GM18499 (cell line): ENCODE measurements around the gene EHMT2.
"Not testable (repeated sequence)": the region's sequence is repeated elsewhere in the genome, so short reads cannot be mapped to it uniquely, and the experiment has no call there.

Experiments
- ATAC-seq: cut with Tn5 transposase; IDR thresholded peaks from one replicate; pipeline ENCODE4 v1.9.1; 2021; ENCODE audit warnings: moderate number of reproducible peaks; ENCODE audit not compliant: insufficient read depth, unreplicated experiment

EHMT2 gene

GRCh38 chr6:31874084-31874670 is 23.3 kb downstream of the EHMT2 start:
- ATAC-seq = no peak

- ATAC-seq = no peak
These were observed 26.3 kb downstream of the EHMT2 start for GRCh38 chr6:31871046-31871659.

GRCh38 chr6:31870385-31870921 is 27.0 kb downstream of the EHMT2 start:
- ATAC-seq = no peak

- ATAC-seq = no peak
These were observed 28.2 kb downstream of the EHMT2 start for GRCh38 chr6:31869343-31869742.

- ATAC-seq = not testable (repeated sequence)
These were observed 28.9 kb downstream of the EHMT2 start for GRCh38 chr6:31868658-31868971.

- no peak for ATAC-seq
These were observed 32.0 kb downstream of the EHMT2 start for GRCh38 chr6:31865205-31866118.

GRCh38 chr6:31864818-31865204 is 32.7 kb downstream of the EHMT2 start:
- no peak for ATAC-seq

- ATAC-seq = not testable (repeated sequence)
These were observed 33.4 kb downstream of the EHMT2 start for GRCh38 chr6:31864123-31864562.

- ATAC-seq = peak; percentile 70
These were observed 34.9 kb downstream of the EHMT2 start, which contains the start of gene NEU1 for GRCh38 chr6:31862344-31863235. NEU1 (minus strand) TSS chr6:31862821; CDS start chr6:31862776, 45 bp downstream.

GRCh38 chr6:31861919-31862343 is 35.6 kb downstream of the EHMT2 start:
- ATAC-seq = no peak

GRCh38 chr6:31861150-31861549 is 36.3 kb downstream of the EHMT2 start:
- ATAC-seq = no peak

- no peak for ATAC-seq
These were observed 37.1 kb downstream of the EHMT2 start for GRCh38 chr6:31860349-31860748.

- no peak for ATAC-seq
These were observed 37.6 kb downstream of the EHMT2 start for GRCh38 chr6:31859923-31860322.

- ATAC-seq = no peak
These were observed 38.8 kb downstream of the EHMT2 start for GRCh38 chr6:31858707-31859106.

GRCh38 chr6:31857774-31858173 is 39.7 kb downstream of the EHMT2 start:
- not testable (repeated sequence) for ATAC-seq

GRCh38 chr6:31851980-31852718 is 45.3 kb downstream of the EHMT2 start:
- ATAC-seq = not testable (repeated sequence)

GRCh38 chr6:31851485-31851832 is 46.0 kb downstream of the EHMT2 start:
- no peak for ATAC-seq

- ATAC-seq = no peak
These were observed 46.6 kb downstream of the EHMT2 start for GRCh38 chr6:31850765-31851484.
